GM12878 (cell line): ENCODE measurements around the gene PCDHGB6. TPM values are rescaled to one million over a fixed set of nuclear protein-coding genes. Genes with fewer than 3 reads are reported as not detected.

Experiments
- ATAC-seq: fragments of 200-7000 bp; cut with Tn5 transposase; 3 replicates; pipeline ENCODE4 v1.9.1; 2020; ENCODE audit warnings: mild to moderate bottlenecking, moderate library complexity
- BruUV-seq: library from RNA; stranded (reverse); fragments of 400-500 nt; replicated peaks from 2 replicates; lab custom pipeline; 2021; lab: Mats Ljungman, UMichigan
- CTCF ChIA-PET: fragments of 300-600 bp; sonication (Branson Sonifier 250); formaldehyde crosslinking; extraction: SDS; loops from one replicate; lab custom pipeline; 2021; ENCODE audit warnings: inconsistent platforms; lab: Yijun Ruan, JAX
- POLR2A ChIA-PET: fragments of 350-600 bp; formaldehyde crosslinking; extraction: SDS; loops from one replicate; lab custom pipeline; 2021; ENCODE audit warnings: inconsistent platforms; lab: Charles Lee
- RAD21 ChIA-PET: fragments of 300-600 bp; sonication (Branson Sonifier 250); formaldehyde crosslinking; loops from one replicate; lab custom pipeline; 2023; ENCODE audit warnings: antibody characterized with exemption; ENCODE audit not compliant: unreplicated experiment; lab: Charles Lee
- SMC1A ChIA-PET: fragments of 300-600 bp; sonication (Branson Sonifier 250); formaldehyde crosslinking; loops from one replicate; lab custom pipeline; 2023; ENCODE audit not compliant: unreplicated experiment, uncharacterized antibody; lab: Charles Lee
- DNase-seq: peaks from one replicate; pipeline ENCODE4 v3.0.0-alpha.2; 2011; ENCODE audit warnings: low read depth, low spot score
- FAIRE-seq: peaks from 3 replicates; lab custom pipeline; 2011; peaks lifted over from hg19 to GRCh38; lab: Jason Lieb, UNC
- H2AFZ ChIP-seq: 2 replicates; pipeline ENCODE4 v1.6.0; 2011; ENCODE audit warnings: low read depth, low read length, control low read depth; ENCODE audit not compliant: control insufficient read depth
- H3K27ac ChIP-seq: 2 replicates; pipeline ENCODE4 v1.5.1; 2011; ENCODE audit warnings: control low read depth; ENCODE audit not compliant: control insufficient read depth, insufficient read depth
- H3K27me3 ChIP-seq, 2 experiments: replicated peaks in 1 of 2; 2 replicates each; pipeline versions ENCODE4 v1.6.0 to v1.6.1; 2011; ENCODE audit warnings: low read length in 1 of 2; ENCODE audit not compliant: control insufficient read depth in 2 of 2, insufficient read depth in 2 of 2
- H3K36me3 ChIP-seq, 2 experiments: 2 replicates each; pipeline ENCODE4 v1.5.1; 2011; ENCODE audit warnings: low read length in 1 of 2; ENCODE audit not compliant: control insufficient read depth in 2 of 2, insufficient read depth in 2 of 2
- H3K4me1 ChIP-seq: 2 replicates; pipeline ENCODE4 v1.6.1; 2011; ENCODE audit warnings: mild to moderate bottlenecking, low read length, moderate library complexity, mixed read lengths; ENCODE audit not compliant: control insufficient read depth, insufficient read depth
- H3K4me2 ChIP-seq: 2 replicates; pipeline ENCODE4 v1.6.0; 2011; ENCODE audit warnings: control low read depth; ENCODE audit not compliant: control insufficient read depth, insufficient read depth
- H3K4me3 ChIP-seq: fragments of 200-600 bp; sonication (generic); 2 replicates; pipeline ENCODE4 v1.5.1; 2016
- H3K79me2 ChIP-seq: 2 replicates; pipeline ENCODE4 v1.6.0; 2011; ENCODE audit warnings: low read length; ENCODE audit not compliant: control insufficient read depth, insufficient read depth
- H3K9ac ChIP-seq: 2 replicates; pipeline ENCODE4 v1.8.0; 2011; ENCODE audit warnings: low read length, control low read depth, mixed read lengths; ENCODE audit not compliant: control insufficient read depth, insufficient read depth
- H3K9me3 ChIP-seq: replicated peaks from 3 replicates; pipeline ENCODE4 v1.5.1; 2011; ENCODE audit warnings: mild to moderate bottlenecking, low read length; ENCODE audit not compliant: control insufficient read depth, insufficient read depth
- H4K20me1 ChIP-seq: 2 replicates; pipeline ENCODE4 v1.6.0; 2011; ENCODE audit not compliant: control insufficient read depth, insufficient read depth
- ASH2L ChIP-seq: fragments of 300-600, 200-600 bp; sonication (generic); IDR thresholded peaks from 2 replicates; pipeline ENCODE4 v1.6.1; 2017; ENCODE audit warnings: low read depth, mild to moderate bottlenecking, borderline replicate concordance
- CEBPZ ChIP-seq: fragments of 150-350 bp; IDR thresholded peaks from 2 replicates; pipeline ENCODE4 v1.6.1; 2016; ENCODE audit warnings: low read depth, low read length
- CHD4 ChIP-seq: fragments of 200-600 bp; sonication (generic); IDR thresholded peaks from 2 replicates; pipeline ENCODE4 v1.6.1; 2016; ENCODE audit warnings: mild to moderate bottlenecking
- IRF4 ChIP-seq: IDR thresholded peaks from 2 replicates; pipeline ENCODE4 v1.6.1; 2011; ENCODE audit warnings: low read depth, low read length
- KLF5 ChIP-seq: fragments of 450-650 bp; IDR thresholded peaks from 2 replicates; pipeline ENCODE4 v1.6.1; 2014; ENCODE audit warnings: mild to moderate bottlenecking; ENCODE audit not compliant: partially characterized antibody
- NFXL1 ChIP-seq: fragments of 450-650 bp; IDR thresholded peaks from 2 replicates; pipeline ENCODE4 v1.6.1; 2017; ENCODE audit warnings: antibody characterized with exemption, mild to moderate bottlenecking, borderline replicate concordance
- NR2C1 ChIP-seq: fragments of 450-650 bp; IDR thresholded peaks from 2 replicates; pipeline ENCODE4 v1.6.1; 2017; ENCODE audit warnings: antibody characterized with exemption, mild to moderate bottlenecking, moderate library complexity
- NRF1 ChIP-seq: conservative IDR thresholded peaks from 2 replicates; pipeline ENCODE4 v1.6.1; 2011; ENCODE audit warnings: mild to moderate bottlenecking, low read depth, low read length, improper control_type of control experiment
- PAX8 ChIP-seq: fragments of 450-650 bp; IDR thresholded peaks from 2 replicates; pipeline ENCODE4 v1.6.1; 2017; ENCODE audit warnings: mild to moderate bottlenecking, moderate library complexity
- PBX3 ChIP-seq: IDR thresholded peaks from 2 replicates; pipeline ENCODE4 v1.6.1; 2011; ENCODE audit warnings: mild to moderate bottlenecking, low read depth, low read length, moderate library complexity; ENCODE audit not compliant: insufficient replicate concordance
- POLR2AphosphoS2 ChIP-seq: IDR thresholded peaks from 2 replicates; pipeline ENCODE4 v1.6.1; 2011; ENCODE audit warnings: low read depth, mild to moderate bottlenecking, low read length, improper control_type of control experiment, moderate library complexity
- TBL1XR1 ChIP-seq: IDR thresholded peaks from 2 replicates; pipeline ENCODE4 v1.6.1; 2012; ENCODE audit warnings: low read depth, low read length, improper control_type of control experiment
- ZBED1 ChIP-seq: IDR thresholded peaks from 2 replicates; pipeline ENCODE4 v1.6.1; 2016; ENCODE audit warnings: borderline replicate concordance
- WGBS: methylation state at CpG from one replicate; pipeline ENCODE4 v1.1.6; 2016; ENCODE audit warnings: low lambda C conversion rate; ENCODE audit not compliant: insufficient replicate concordance, insufficient coverage; ENCODE audit errors: missing lambda C conversion rate; 5-methylcytosine and 5-hydroxymethylcytosine counted together
- in situ Hi-C: fragments of 300-500 bp; cut with MboI; formaldehyde crosslinking; loops from 9 replicates; pipeline ENCODE4 v1.14.3; 2018; ENCODE audit warnings: mixed read lengths
- intact Hi-C: fragments of 100-400 bp; cut with micrococcal nuclease; formaldehyde crosslinking; loops from one replicate; pipeline ENCODE4 v1.14.2; 2022; ENCODE audit not compliant: unreplicated experiment
- polyA plus RNA-seq, 11 experiments: library from polyadenylated mRNA; depleted of rRNA in 4 of 11; unstranded in 6 of 11; stranded (reverse) in 5 of 11; fragments of >200 nt; fragmentation: Nextera tagmentation in 4 of 11; fragmentation: Illumina TruSeq in 1 of 11; extraction: Ambion mirVana in 4 of 11; extraction: Trizol in 1 of 11; gene quantifications; 1 replicate in 1 of 11; 2 replicates in 10 of 11; pipeline versions ENCODE4 v1.2.1 to v1.2.3, GENCODE V29; 2011 to 2016; ENCODE audit warnings: inconsistent platforms in 2 of 11, missing spikeins in 2 of 11, low read depth in 1 of 11
- total RNA-seq, 4 experiments: library from RNA; depleted of rRNA in 3 of 4; stranded (reverse); fragments of >200 nt in 3 of 4; fragmentation: Illumina TruSeq in 1 of 4; extraction: Trizol in 1 of 4; gene quantifications; 2 replicates each; pipeline versions ENCODE4 v1.2.1 to v1.2.3, GENCODE V29; 2013 to 2021

Gene PCDHGB6
- total and polyA plus RNA-seq, 10 of the 15 experiments (the other 5 are each of a cell fraction or from before 2014, with no cell fraction given), result 0.07 to 1.0 (median 0.31) TPM

- Histone ChIP-seq H4K20me1 (no peaks in the 10 kb centered on the region), H3K9me3 (peaks cover 18% of the 10 kb centered on the region; the same call in 2 of the 3 replicates), H3K9ac (no peak overlapping the region), H3K4me2 (no peak overlapping the region), H3K79me2 (no peaks in the 10 kb centered on the region), H3K27ac (no peak overlapping the region), H3K4me3 (no peak overlapping the region), H2AFZ (no peak overlapping the region), H3K4me1 (no peaks in the 10 kb centered on the region), H3K36me3 (no peaks in the 10 kb centered on the region), H3K27me3 (no peaks in the 10 kb centered on the region)
- ChIA-PET SMC1A (no interaction called here), CTCF (interaction anchor here (1.0 kb wide), 2 partner anchors 12 to 29 kb away, joined by 4 read pairs; partner anchors contain the start of genes PCDHGB3 and PCDHGB4), RAD21 (no interaction called here), POLR2A (no interaction called here)
- no TSS peak for BruUV-seq
- intact Hi-C loops (no loop called here), in situ Hi-C loops (no loop called here)
- TF ChIP-seq NRF1, result no peak
- no peak for TF ChIP-seq ZBED1
- TF ChIP-seq CEBPZ, result no peak
- TF ChIP-seq IRF4, result no peak
- no peak for TF ChIP-seq NFXL1
- TF ChIP-seq PBX3, result no peak
- TF ChIP-seq PAX8, result no peak
- no peak for TF ChIP-seq TBL1XR1
- TF ChIP-seq CHD4, result no peak
- no peak for TF ChIP-seq KLF5
- TF ChIP-seq POLR2AphosphoS2, result no peak
- TF ChIP-seq ASH2L, result no peak
- TF ChIP-seq NR2C1, result no peak
- ATAC-seq, result no peak
- 88% methylated on average over 47 of the region's 61 CpGs for WGBS
- no peak for FAIRE-seq
- no peak for DNase-seq
These were observed 8.1 kb upstream of the PCDHGB6 start for GRCh38 chr5:141399555-141400258.
